A673 (cell line): Measurements from ENCODE around the gene C2orf92. TPM values are rescaled to one million over a fixed set of nuclear protein-coding genes. Genes with fewer than 3 reads are reported as not detected.

Experiments
- BruUV-seq: library from RNA; stranded (reverse); fragments of 400-500 nt; replicated peaks from 2 replicates; lab custom pipeline; 2021; lab: Mats Ljungman, UMichigan
- CTCF ChIA-PET: fragments of 300-600 bp; sonication (Branson Sonifier 250); formaldehyde crosslinking; loops from one replicate; lab custom pipeline; 2022; ENCODE audit warnings: antibody characterized with exemption; lab: Charles Lee
- POLR2A ChIA-PET: fragments of 300-600 bp; sonication (Branson Sonifier 250); formaldehyde crosslinking; loops from one replicate; lab custom pipeline; 2022; ENCODE audit warnings: antibody characterized with exemption; ENCODE audit not compliant: low non-redundant PET; lab: Charles Lee
- DNase-seq: peaks from one replicate; pipeline ENCODE4 v3.0.0-alpha.2; 2015; ENCODE audit warnings: low spot score
- H3K27ac ChIP-seq: fragments of 200-600 bp; sonication (generic); 2 replicates; pipeline ENCODE4 v1.5.1; 2016; ENCODE audit warnings: mixed run types, low read depth, mild to moderate bottlenecking, mixed read lengths, antibody characterized with exemption, low read length; ENCODE audit not compliant: poor library complexity, severe bottlenecking
- H3K27me3 ChIP-seq: fragments of 200-600 bp; sonication (generic); replicated peaks from 2 replicates; pipeline ENCODE4 v1.6.1; 2017; ENCODE audit warnings: mixed run types, low read depth, mild to moderate bottlenecking, mixed read lengths, antibody characterized with exemption, low read length; ENCODE audit not compliant: insufficient read depth, poor library complexity
- H3K36me3 ChIP-seq: fragments of 200-600 bp; sonication (generic); 2 replicates; pipeline ENCODE4 v1.6.1; 2016; ENCODE audit warnings: mixed run types, mild to moderate bottlenecking, mixed read lengths, antibody characterized with exemption, low read length; ENCODE audit not compliant: insufficient read depth, poor library complexity, severe bottlenecking
- H3K4me1 ChIP-seq: fragments of 200-600 bp; sonication (generic); 2 replicates; pipeline ENCODE4 v1.6.1; 2017; ENCODE audit warnings: mixed run types, mild to moderate bottlenecking, mixed read lengths, antibody characterized with exemption, low read length; ENCODE audit not compliant: insufficient read depth, poor library complexity, severe bottlenecking
- H3K4me3 ChIP-seq: fragments of 200-600 bp; sonication (generic); 2 replicates; pipeline ENCODE4 v1.5.1; 2016; ENCODE audit warnings: low read depth, mixed run types, mild to moderate bottlenecking, mixed read lengths, low read length; ENCODE audit not compliant: poor library complexity, severe bottlenecking
- H3K9me3 ChIP-seq: fragments of 200-600 bp; sonication (generic); 2 replicates; pipeline ENCODE4 v1.6.1; 2016; ENCODE audit warnings: mixed run types, low read depth, mild to moderate bottlenecking, mixed read lengths, antibody characterized with exemption, low read length; ENCODE audit not compliant: poor library complexity, severe bottlenecking
- CTCF ChIP-seq: fragments of 300-800, 200-600 bp; sonication (generic); conservative IDR thresholded peaks from 2 replicates; pipeline ENCODE4 v1.5.1; 2017; ENCODE audit warnings: low read depth, mild to moderate bottlenecking, antibody characterized with exemption, low read length, moderate library complexity, mixed read lengths
- EZH2 ChIP-seq: fragments of 200-600 bp; sonication (generic); IDR thresholded peaks from 2 replicates; pipeline ENCODE4 v1.6.1; 2017; ENCODE audit warnings: borderline replicate concordance, low read depth, mild to moderate bottlenecking, mixed read lengths, antibody characterized with exemption, low read length; ENCODE audit not compliant: poor library complexity, severe bottlenecking
- intact Hi-C: fragments of 100-400 bp; cut with micrococcal nuclease; formaldehyde crosslinking; loops from one replicate; pipeline ENCODE4 v1.10.0; 2022; ENCODE audit not compliant: unreplicated experiment
- total RNA-seq: library from RNA; stranded (reverse); gene quantifications from 2 replicates; pipeline ENCODE4 v1.2.3, GENCODE V29; 2021

Gene C2orf92
- total RNA-seq, 1 experiment from 2014 or later: 3.7 TPM

GRCh38 chr2:97688062-97688827, 18.7 kb downstream of the C2orf92 start:
- Histone ChIP-seq H3K27ac (no peak overlapping the region), H3K4me3 (no peak overlapping the region), H3K4me1 (no peaks in the 10 kb centered on the region), H3K36me3 (no peaks in the 10 kb centered on the region), H3K9me3 (no peaks in the 10 kb centered on the region), H3K27me3 (no peaks in the 10 kb centered on the region)
- intact Hi-C loops: no loop called here
- DNase-seq: no peak
- no peak for TF ChIP-seq CTCF
- TF ChIP-seq EZH2: no peak
- no TSS peak for BruUV-seq
- POLR2A ChIA-PET: no interaction called here
- CTCF ChIA-PET: no interaction called here

- intact Hi-C loops: no loop called here
- H3K9me3 ChIP-seq: no peaks in the 10 kb centered on the region
- POLR2A ChIA-PET: no interaction called here
- H3K27me3 ChIP-seq: no peaks in the 10 kb centered on the region
- H3K27ac ChIP-seq: no peak overlapping the region
- no peak for DNase-seq
- H3K4me3 ChIP-seq: no peak overlapping the region
- no peaks in the 10 kb centered on the region for H3K36me3 ChIP-seq
- H3K4me1 ChIP-seq: no peaks in the 10 kb centered on the region
- CTCF ChIA-PET: interaction anchor here (1.0 kb wide), 1 partner anchor 9 kb away, joined by 5 read pairs; no protein-coding TSS in a partner anchor
- TF ChIP-seq EZH2: no peak
- TF ChIP-seq CTCF: no peak
- BruUV-seq: no TSS peak
Measured at GRCh38 chr2:97691166-97691565, 21.7 kb downstream of the C2orf92 start.

GRCh38 chr2:97693476-97693875, 24.0 kb downstream of the C2orf92 start:
- H3K9me3 ChIP-seq: no peaks in the 10 kb centered on the region
- TF ChIP-seq CTCF (no peak), EZH2 (no peak)
- CTCF ChIA-PET: no interaction called here
- no TSS peak for BruUV-seq
- DNase-seq: no peak
- H3K4me3 ChIP-seq: no peak overlapping the region
- no peaks in the 10 kb centered on the region for H3K27me3 ChIP-seq
- POLR2A ChIA-PET: no interaction called here
- no peaks in the 10 kb centered on the region for H3K4me1 ChIP-seq
- no peaks in the 10 kb centered on the region for H3K36me3 ChIP-seq
- H3K27ac ChIP-seq: no peak overlapping the region
- intact Hi-C loops: no loop called here
